Measurements from ENCODE around the gene LATS1.

The LATS1 gene

GRCh38 chr6:149660028-149660427 lies 57.9 kb downstream of the LATS1 start:
- no peak for DNase-seq (ENCODE audit: low spot score)

GRCh38 chr6:149657441-149657840 lies 60.5 kb downstream of the LATS1 start:
- DNase-seq (ENCODE audit: low spot score), result no peak

- no peak for DNase-seq (ENCODE audit: low spot score)
Measured at GRCh38 chr6:149651056-149651455, 66.8 kb downstream of the LATS1 start.

GRCh38 chr6:149648148-149649145 lies 69.5 kb downstream of the LATS1 start, which contains the start of gene KATNA1:
Gene KATNA1 (minus strand): TSS chr6:149648714. CDS start chr6:149638547, 10,167 bp downstream.
- DNase-seq (ENCODE audit: low spot score), result peak; percentile 91

- peak; percentile 43 for DNase-seq (ENCODE audit: low spot score)
Measured at GRCh38 chr6:149646599-149646998, 71.3 kb downstream of the LATS1 start.

- no peak for DNase-seq (ENCODE audit: low spot score)
Measured at GRCh38 chr6:149642829-149643580, 74.9 kb downstream of the LATS1 start.

- DNase-seq (ENCODE audit: low spot score), result no peak
Measured at GRCh38 chr6:149636124-149636523, 81.8 kb downstream of the LATS1 start.

GRCh38 chr6:149634315-149634714 lies 83.6 kb downstream of the LATS1 start:
- no peak for DNase-seq (ENCODE audit: low spot score)

- DNase-seq (ENCODE audit: low spot score), result no peak
Measured at GRCh38 chr6:149628875-149629510, 88.9 kb downstream of the LATS1 start.

- DNase-seq (ENCODE audit: low spot score), result no peak
Measured at GRCh38 chr6:149627672-149628071, 90.2 kb downstream of the LATS1 start.

GRCh38 chr6:149615805-149616204 lies 102.1 kb downstream of the LATS1 start:
- no peak for DNase-seq (ENCODE audit: low spot score)

GRCh38 chr6:149614337-149614736 lies 103.6 kb downstream of the LATS1 start:
- no peak for DNase-seq (ENCODE audit: low spot score)

GRCh38 chr6:149608381-149608982 lies 109.4 kb downstream of the LATS1 start:
- no peak for DNase-seq (ENCODE audit: low spot score)
